ENCODE results near the gene AGMO. TPM values are rescaled to one million over a fixed set of nuclear protein-coding genes. Genes with fewer than 3 reads are reported as not detected.

Gene AGMO
- total RNA-seq, 3 donors from 2014 or later = not detected

GRCh38 chr7:15440482-15440881 is 121.3 kb downstream of the AGMO start:
- Mint-ChIP-seq H3K27me3 (ENCODE audit: low read depth) (no peaks in the 10 kb centered on the region), H3K36me3 (ENCODE audit: insufficient read depth) (no peaks in the 10 kb centered on the region), H3K4me3 (no peak overlapping the region), H3K4me1 (ENCODE audit: low read depth) (no peaks in the 10 kb centered on the region), H3K9me3 (peaks cover 25% of the 10 kb centered on the region)
- DNase-seq (no peak), ATAC-seq (no peak)

- Mint-ChIP-seq H3K9me3 (peaks cover 25% of the 10 kb centered on the region), H3K4me1 (ENCODE audit: low read depth) (no peaks in the 10 kb centered on the region), H3K27me3 (ENCODE audit: low read depth) (no peaks in the 10 kb centered on the region), H3K4me3 (no peak overlapping the region), H3K36me3 (ENCODE audit: insufficient read depth) (no peaks in the 10 kb centered on the region)
- ATAC-seq (no peak), DNase-seq (no peak)
Observed at GRCh38 chr7:15439853-15440252, 122.0 kb downstream of the AGMO start.

- Mint-ChIP-seq H3K4me1 (ENCODE audit: low read depth) (no peaks in the 10 kb centered on the region), H3K4me3 (no peak overlapping the region), H3K36me3 (ENCODE audit: insufficient read depth) (no peaks in the 10 kb centered on the region), H3K9me3 (peaks cover 6% of the 10 kb centered on the region), H3K27me3 (ENCODE audit: low read depth) (no peaks in the 10 kb centered on the region)
- DNase-seq (no peak), ATAC-seq (no peak)
Observed at GRCh38 chr7:15433151-15433550, 128.7 kb downstream of the AGMO start.

- Mint-ChIP-seq H3K4me3 (no peak overlapping the region), H3K36me3 (ENCODE audit: insufficient read depth) (no peaks in the 10 kb centered on the region), H3K4me1 (ENCODE audit: low read depth) (no peaks in the 10 kb centered on the region), H3K9me3 (peaks cover 3% of the 10 kb centered on the region), H3K27me3 (ENCODE audit: low read depth) (no peaks in the 10 kb centered on the region)
- no peak for DNase-seq
- ATAC-seq = no peak
Observed at GRCh38 chr7:15430911-15431310, 130.9 kb downstream of the AGMO start.

GRCh38 chr7:15430191-15430590 is 131.6 kb downstream of the AGMO start:
- DNase-seq (no peak), ATAC-seq (no peak)
- Mint-ChIP-seq H3K27me3 (ENCODE audit: low read depth) (no peaks in the 10 kb centered on the region), H3K36me3 (ENCODE audit: insufficient read depth) (no peaks in the 10 kb centered on the region), H3K9me3 (no peaks in the 10 kb centered on the region), H3K4me1 (ENCODE audit: low read depth) (no peaks in the 10 kb centered on the region), H3K4me3 (no peak overlapping the region)

GRCh38 chr7:15424468-15424867 is 137.3 kb downstream of the AGMO start:
- ATAC-seq (no peak), DNase-seq (no peak)
- Mint-ChIP-seq H3K4me1 (ENCODE audit: low read depth) (no peaks in the 10 kb centered on the region), H3K36me3 (ENCODE audit: insufficient read depth) (no peaks in the 10 kb centered on the region), H3K9me3 (peaks cover 20% of the 10 kb centered on the region), H3K4me3 (no peak overlapping the region), H3K27me3 (ENCODE audit: low read depth) (no peaks in the 10 kb centered on the region)

GRCh38 chr7:15419596-15419995 is 142.2 kb downstream of the AGMO start:
- H3K36me3 Mint-ChIP-seq (ENCODE audit: insufficient read depth) = no peaks in the 10 kb centered on the region
- DNase-seq (no peak), ATAC-seq (no peak)
- H3K4me1 Mint-ChIP-seq (ENCODE audit: low read depth) = no peaks in the 10 kb centered on the region
- no peaks in the 10 kb centered on the region for H3K27me3 Mint-ChIP-seq (ENCODE audit: low read depth)
- no peak overlapping the region for H3K4me3 Mint-ChIP-seq
- H3K9me3 Mint-ChIP-seq = peaks cover 23% of the 10 kb centered on the region

- H3K4me3 Mint-ChIP-seq = no peak overlapping the region
- H3K36me3 Mint-ChIP-seq (ENCODE audit: insufficient read depth) = no peaks in the 10 kb centered on the region
- ATAC-seq (no peak), DNase-seq (no peak)
- H3K27me3 Mint-ChIP-seq (ENCODE audit: low read depth) = no peaks in the 10 kb centered on the region
- H3K4me1 Mint-ChIP-seq (ENCODE audit: low read depth) = no peaks in the 10 kb centered on the region
- peaks cover 23% of the 10 kb centered on the region for H3K9me3 Mint-ChIP-seq
Observed at GRCh38 chr7:15418264-15418663, 143.6 kb downstream of the AGMO start.

GRCh38 chr7:15417341-15417988 is 144.3 kb downstream of the AGMO start:
- Mint-ChIP-seq H3K36me3 (ENCODE audit: insufficient read depth) (no peaks in the 10 kb centered on the region), H3K27me3 (ENCODE audit: low read depth) (no peaks in the 10 kb centered on the region), H3K4me1 (ENCODE audit: low read depth) (no peaks in the 10 kb centered on the region), H3K4me3 (no peak overlapping the region), H3K9me3 (peaks cover 20% of the 10 kb centered on the region)
- ATAC-seq = no peak
- DNase-seq = no peak

GRCh38 chr7:15411019-15411418 is 150.8 kb downstream of the AGMO start:
- ATAC-seq (no peak), DNase-seq (no peak)
- Mint-ChIP-seq H3K4me1 (ENCODE audit: low read depth) (no peaks in the 10 kb centered on the region), H3K4me3 (no peak overlapping the region), H3K27me3 (ENCODE audit: low read depth) (no peaks in the 10 kb centered on the region), H3K36me3 (ENCODE audit: insufficient read depth) (no peaks in the 10 kb centered on the region), H3K9me3 (peaks cover 4% of the 10 kb centered on the region)

- H3K4me3 Mint-ChIP-seq = no peak overlapping the region
- H3K4me1 Mint-ChIP-seq (ENCODE audit: low read depth) = no peaks in the 10 kb centered on the region
- ATAC-seq (no peak), DNase-seq (no peak)
- H3K9me3 Mint-ChIP-seq = peaks cover 7% of the 10 kb centered on the region
- no peaks in the 10 kb centered on the region for H3K36me3 Mint-ChIP-seq (ENCODE audit: insufficient read depth)
- H3K27me3 Mint-ChIP-seq (ENCODE audit: low read depth) = no peaks in the 10 kb centered on the region
Observed at GRCh38 chr7:15407910-15408309, 153.9 kb downstream of the AGMO start.

- H3K4me3 Mint-ChIP-seq = no peak overlapping the region
- peaks cover 7% of the 10 kb centered on the region for H3K9me3 Mint-ChIP-seq
- ATAC-seq (no peak), DNase-seq (no peak)
- no peaks in the 10 kb centered on the region for H3K4me1 Mint-ChIP-seq (ENCODE audit: low read depth)
- no peaks in the 10 kb centered on the region for H3K27me3 Mint-ChIP-seq (ENCODE audit: low read depth)
- no peaks in the 10 kb centered on the region for H3K36me3 Mint-ChIP-seq (ENCODE audit: insufficient read depth)
Observed at GRCh38 chr7:15403751-15404150, 158.1 kb downstream of the AGMO start.

- Mint-ChIP-seq H3K36me3 (ENCODE audit: insufficient read depth) (no peaks in the 10 kb centered on the region), H3K4me1 (ENCODE audit: low read depth) (no peaks in the 10 kb centered on the region), H3K27me3 (ENCODE audit: low read depth) (no peaks in the 10 kb centered on the region), H3K9me3 (peaks cover 7% of the 10 kb centered on the region), H3K4me3 (no peak overlapping the region)
- no peak for ATAC-seq
- DNase-seq = no peak
Observed at GRCh38 chr7:15403315-15403714, 158.5 kb downstream of the AGMO start.

GRCh38 chr7:15402436-15403136 is 159.2 kb downstream of the AGMO start:
- Mint-ChIP-seq H3K36me3 (ENCODE audit: insufficient read depth) (no peaks in the 10 kb centered on the region), H3K4me1 (ENCODE audit: low read depth) (no peaks in the 10 kb centered on the region), H3K4me3 (no peak overlapping the region), H3K9me3 (peaks cover 8% of the 10 kb centered on the region), H3K27me3 (ENCODE audit: low read depth) (no peaks in the 10 kb centered on the region)
- DNase-seq (no peak), ATAC-seq (no peak)

- no peaks in the 10 kb centered on the region for H3K27me3 Mint-ChIP-seq (ENCODE audit: low read depth)
Observed at GRCh38 chr7:15400440-15400839, 161.4 kb downstream of the AGMO start.

More at GRCh38 chr7:15400440-15400839, 161.4 kb downstream of the AGMO start:
- no peaks in the 10 kb centered on the region for H3K36me3 Mint-ChIP-seq (ENCODE audit: insufficient read depth)
- no peak overlapping the region for H3K4me3 Mint-ChIP-seq
- H3K4me1 Mint-ChIP-seq (ENCODE audit: low read depth) = no peaks in the 10 kb centered on the region
- ATAC-seq = no peak
- H3K9me3 Mint-ChIP-seq = peaks cover 12% of the 10 kb centered on the region
- DNase-seq = no peak
